Upper lobe of right lung (tissue), 1 donor: ENCODE results near the gene NMT2. TPM values are rescaled to one million over a fixed set of nuclear protein-coding genes. Genes with fewer than 3 reads are reported as not detected.

Source experiments
- ATAC-seq: fragments of 200-7000 bp; cut with Tn5 transposase; one replicate; pipeline ENCODE4 v1.9.1; 2020; ENCODE audit warnings: mild to moderate bottlenecking, moderate library complexity
- DNase-seq: peaks from one replicate; pipeline ENCODE4 v3.0.0-alpha.2; 2020
- H3K27ac ChIP-seq: fragments of 200-600 bp; one replicate; pipeline ENCODE4 v1.8.0; 2022
- H3K27me3 ChIP-seq: fragments of 200-600 bp; one replicate; pipeline ENCODE4 v1.8.0; 2022; ENCODE audit warnings: mild to moderate bottlenecking
- H3K36me3 ChIP-seq: fragments of 200-600 bp; one replicate; pipeline ENCODE4 v1.8.0; 2022
- H3K4me1 ChIP-seq: fragments of 200-600 bp; one replicate; pipeline ENCODE4 v1.8.0; 2022
- H3K4me3 ChIP-seq: fragments of 200-600 bp; one replicate; pipeline ENCODE4 v1.8.0; 2022; ENCODE audit warnings: mild to moderate bottlenecking
- H3K9me3 ChIP-seq: fragments of 200-600 bp; one replicate; pipeline ENCODE4 v1.8.0; 2022
- intact Hi-C: fragments of 100-400 bp; cut with DNase I; formaldehyde crosslinking; loops from one replicate; pipeline ENCODE4 v1.11.0; 2022
- total RNA-seq: library from RNA; stranded (reverse); fragmentation: NEBNext Ultra II Directional; extraction: Animal tissue kit (Norgen Biotek cat#: 25700); gene quantifications from one replicate; pipeline ENCODE4 v1.2.1, GENCODE V29; 2021
- TF ChIP-seq, protein P1 (sequence below): fragments of 200-600 bp; IDR thresholded peaks from one replicate; pipeline ENCODE4 v1.8.0; 2022; ENCODE audit warnings: antibody characterized with exemption
- donor health status: DM: no; HTN: yes; CAD: no; lungs with severe emphysema.

Gene NMT2
- total RNA-seq, 1 donor from 2014 or later, result 12.4 TPM

DNA sequence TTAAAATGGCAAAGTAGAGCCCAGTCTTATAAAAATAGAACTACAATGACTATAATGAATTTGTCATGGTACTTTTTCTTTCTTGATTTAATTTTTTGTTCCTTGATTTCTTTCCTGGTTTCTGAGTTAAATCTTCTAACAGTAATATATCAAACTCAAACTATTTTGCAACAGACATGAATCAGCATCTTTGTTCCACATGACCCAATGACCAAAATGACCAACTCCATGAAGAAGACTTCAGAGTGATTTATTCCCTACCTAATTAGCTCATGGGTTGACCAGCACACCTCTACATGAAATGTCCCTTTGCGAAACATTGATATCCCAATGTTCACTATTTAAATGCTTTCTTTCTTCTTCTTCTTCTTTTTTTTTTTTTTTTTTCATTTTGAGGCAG is 30.9 kb downstream of the NMT2 start:
- H3K4me3 ChIP-seq, result no peak overlapping the region
- H3K4me1 ChIP-seq, result no peaks in the 10 kb centered on the region
- H3K27ac ChIP-seq, result no peak overlapping the region
- no peaks in the 10 kb centered on the region for H3K27me3 ChIP-seq
- H3K9me3 ChIP-seq, result no peaks in the 10 kb centered on the region
- TF ChIP-seq, protein P1, sequence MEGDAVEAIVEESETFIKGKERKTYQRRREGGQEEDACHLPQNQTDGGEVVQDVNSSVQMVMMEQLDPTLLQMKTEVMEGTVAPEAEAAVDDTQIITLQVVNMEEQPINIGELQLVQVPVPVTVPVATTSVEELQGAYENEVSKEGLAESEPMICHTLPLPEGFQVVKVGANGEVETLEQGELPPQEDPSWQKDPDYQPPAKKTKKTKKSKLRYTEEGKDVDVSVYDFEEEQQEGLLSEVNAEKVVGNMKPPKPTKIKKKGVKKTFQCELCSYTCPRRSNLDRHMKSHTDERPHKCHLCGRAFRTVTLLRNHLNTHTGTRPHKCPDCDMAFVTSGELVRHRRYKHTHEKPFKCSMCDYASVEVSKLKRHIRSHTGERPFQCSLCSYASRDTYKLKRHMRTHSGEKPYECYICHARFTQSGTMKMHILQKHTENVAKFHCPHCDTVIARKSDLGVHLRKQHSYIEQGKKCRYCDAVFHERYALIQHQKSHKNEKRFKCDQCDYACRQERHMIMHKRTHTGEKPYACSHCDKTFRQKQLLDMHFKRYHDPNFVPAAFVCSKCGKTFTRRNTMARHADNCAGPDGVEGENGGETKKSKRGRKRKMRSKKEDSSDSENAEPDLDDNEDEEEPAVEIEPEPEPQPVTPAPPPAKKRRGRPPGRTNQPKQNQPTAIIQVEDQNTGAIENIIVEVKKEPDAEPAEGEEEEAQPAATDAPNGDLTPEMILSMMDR, result no peak
- DNase-seq (no peak), ATAC-seq (no peak)
- peaks cover 41% of the 10 kb centered on the region for H3K36me3 ChIP-seq
- intact Hi-C loops, result no loop called here

DNA sequence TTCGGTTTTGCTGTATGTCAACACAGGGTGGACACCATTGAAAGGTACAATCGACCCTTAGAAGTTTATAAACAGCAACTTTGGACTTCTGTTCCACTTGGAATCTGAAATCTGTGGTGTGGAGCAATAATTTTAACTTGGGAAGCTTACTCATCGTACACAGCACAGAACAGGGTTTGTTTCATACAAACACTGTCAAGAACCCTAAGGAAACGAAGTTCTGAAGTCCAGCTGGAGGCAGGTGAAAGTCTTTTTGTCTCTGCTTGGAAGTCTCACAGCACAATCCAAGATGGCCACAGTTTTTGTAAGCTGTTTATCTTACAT is 31.5 kb downstream of the NMT2 start:
- Histone ChIP-seq H3K4me1 (no peaks in the 10 kb centered on the region), H3K9me3 (no peaks in the 10 kb centered on the region), H3K36me3 (peaks cover 48% of the 10 kb centered on the region), H3K4me3 (no peak overlapping the region), H3K27ac (no peak overlapping the region), H3K27me3 (no peaks in the 10 kb centered on the region)
- intact Hi-C loops, result no loop called here
- DNase-seq (no peak), ATAC-seq (no peak)
- TF ChIP-seq, protein P1, result no peak

DNA sequence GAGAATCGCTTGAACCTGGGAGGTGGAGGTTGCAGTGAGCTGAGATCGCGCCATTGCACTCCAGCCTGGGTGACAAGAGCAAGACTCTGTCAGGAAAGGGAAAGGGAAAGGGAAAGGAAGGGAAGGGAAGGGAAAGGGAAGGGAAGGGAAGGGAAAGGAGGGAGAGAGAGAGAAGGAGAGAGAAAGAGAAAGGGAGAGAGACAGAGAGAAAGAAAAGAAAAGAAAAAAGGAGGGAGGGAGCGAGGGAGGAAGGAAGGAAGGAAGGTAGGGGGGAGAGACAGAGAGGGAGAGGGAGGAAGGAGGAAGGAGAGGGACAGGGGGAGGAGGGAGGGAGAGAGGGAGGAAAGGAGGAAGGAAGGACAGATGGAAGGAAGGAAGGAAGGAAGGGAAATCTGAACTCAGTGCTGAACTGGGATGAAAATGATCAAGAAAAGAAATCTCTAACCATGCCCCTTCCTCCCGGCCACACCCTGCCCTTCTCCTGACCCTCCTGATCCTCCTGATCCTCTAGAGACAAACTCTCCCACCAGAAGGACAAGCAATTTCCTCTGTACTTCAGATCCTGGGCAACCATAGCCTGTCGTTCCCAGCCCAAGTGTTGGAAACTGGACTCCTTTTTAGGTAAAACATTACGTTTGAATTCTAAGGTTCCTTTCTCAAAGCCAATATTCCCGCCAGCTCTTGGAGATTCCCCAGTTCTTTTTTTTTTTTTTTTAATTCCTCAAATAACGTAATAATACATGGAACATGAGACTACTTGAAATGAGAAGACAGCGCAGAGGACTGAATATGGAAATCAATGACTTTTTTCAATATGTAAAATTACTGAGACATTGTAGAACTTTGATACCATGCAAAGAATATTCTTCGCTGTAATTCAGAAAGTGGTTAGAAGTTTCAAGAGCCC is 32.1 kb downstream of the NMT2 start:
- DNase-seq, result no peak
- Histone ChIP-seq H3K4me1 (no peaks in the 10 kb centered on the region), H3K36me3 (peaks cover 50% of the 10 kb centered on the region), H3K4me3 (no peak overlapping the region), H3K27me3 (no peaks in the 10 kb centered on the region), H3K9me3 (no peaks in the 10 kb centered on the region), H3K27ac (no peak overlapping the region)
- TF ChIP-seq, protein P1, result no peak
- intact Hi-C loops, result no loop called here
- no peak for ATAC-seq

DNA sequence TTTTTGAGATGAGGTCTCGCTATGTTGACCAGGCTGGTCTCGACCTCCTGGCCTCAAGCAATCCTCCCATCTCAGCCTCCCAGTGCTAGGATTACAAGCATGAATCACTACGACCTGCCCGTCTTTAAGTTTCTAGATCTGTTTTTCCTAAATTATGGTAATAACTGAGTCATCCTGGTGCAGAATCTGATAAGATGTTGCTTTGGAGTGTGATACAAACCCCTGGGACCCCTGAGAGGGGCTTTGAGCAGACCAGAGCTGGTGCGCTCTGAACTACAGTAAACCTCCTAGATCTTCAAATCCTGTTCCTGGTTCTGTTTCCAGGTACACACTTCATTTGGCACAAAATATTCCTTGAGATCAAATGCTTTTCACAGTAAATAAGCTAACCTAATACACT is 37.2 kb downstream of the NMT2 start:
- peaks cover 61% of the 10 kb centered on the region for H3K36me3 ChIP-seq
- TF ChIP-seq, protein P1, result no peak
- DNase-seq (no peak), ATAC-seq (no peak)
- intact Hi-C loops, result no loop called here
- H3K27me3 ChIP-seq, result no peaks in the 10 kb centered on the region
- H3K27ac ChIP-seq, result no peak overlapping the region
- no peaks in the 10 kb centered on the region for H3K4me1 ChIP-seq
- no peak overlapping the region for H3K4me3 ChIP-seq
- H3K9me3 ChIP-seq, result no peaks in the 10 kb centered on the region

DNA sequence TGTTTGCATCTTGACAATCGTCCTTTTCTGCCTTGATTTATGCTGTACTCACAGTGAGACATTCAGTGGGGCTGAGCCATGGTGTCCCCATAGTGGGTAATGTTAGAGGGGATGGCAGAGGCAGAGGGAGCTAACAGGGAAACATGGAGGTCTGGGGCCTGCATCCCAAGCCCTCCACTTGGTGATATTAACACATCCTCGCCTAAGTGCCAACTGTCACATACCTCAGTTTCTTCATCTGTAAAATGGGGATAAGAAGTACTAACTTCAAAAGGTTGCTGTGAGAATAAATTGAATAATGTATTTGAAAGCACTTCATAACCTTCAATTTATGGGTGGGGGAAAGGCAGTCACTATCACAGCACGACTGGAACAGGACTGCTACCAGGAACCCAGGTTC is 43.6 kb downstream of the NMT2 start:
- peaks cover 41% of the 10 kb centered on the region for H3K36me3 ChIP-seq
- H3K27me3 ChIP-seq, result no peaks in the 10 kb centered on the region
- no peak overlapping the region for H3K27ac ChIP-seq
- H3K9me3 ChIP-seq, result no peaks in the 10 kb centered on the region
- no peak for DNase-seq
- no peak overlapping the region for H3K4me3 ChIP-seq
- TF ChIP-seq, protein P1, result no peak
- intact Hi-C loops, result no loop called here
- H3K4me1 ChIP-seq, result no peaks in the 10 kb centered on the region
- ATAC-seq, result no peak
